HCT116 (cell line): Measurements from ENCODE around the gene NT5DC2. TPM values are rescaled to one million over a fixed set of nuclear protein-coding genes. Genes with fewer than 3 reads are reported as not detected.

Experiments
- ATAC-seq: fragments of 200-7000 bp; cut with Tn5 transposase; 2 replicates; pipeline ENCODE4 v1.9.1; 2020; ENCODE audit warnings: mild to moderate bottlenecking, moderate library complexity
- BruUV-seq: library from RNA; stranded (reverse); fragments of 400-500 nt; replicated peaks from 2 replicates; lab custom pipeline; 2021; lab: Mats Ljungman, UMichigan
- CTCF ChIA-PET: fragments of 300-600 bp; sonication (Branson Sonifier 250); formaldehyde crosslinking; loops from one replicate; lab custom pipeline; 2021; ENCODE audit warnings: antibody characterized with exemption; lab: Charles Lee
- POLR2A ChIA-PET: fragments of 300-600, 350-600 bp; sonication (Branson Sonifier 250); formaldehyde crosslinking; loops from one replicate; lab custom pipeline; 2021; ENCODE audit warnings: antibody characterized with exemption; lab: Charles Lee
- RAD21 ChIA-PET, 2 experiments: fragments of 300-600 bp; sonication (Branson Sonifier 250); formaldehyde crosslinking; loops; one replicate each; lab custom pipeline; 2023; ENCODE audit warnings: low total read pairs in 2 of 2; ENCODE audit not compliant: uncharacterized antibody in 2 of 2, unreplicated experiment in 2 of 2, low non-redundant PET in 1 of 2; lab: Charles Lee
- DNase-seq: peaks from one replicate; pipeline ENCODE4 v3.0.0-alpha.2; 2010; ENCODE audit warnings: low read depth, low spot score
- H2AFZ ChIP-seq: fragments of 200-600 bp; shearing (Covaris generic), sonication (generic); 2 replicates; pipeline ENCODE4 v1.6.1; 2017; ENCODE audit warnings: low read depth, mixed run types, mixed read lengths, antibody characterized with exemption, low read length; ENCODE audit not compliant: poor library complexity, severe bottlenecking
- H3K27ac ChIP-seq: 2 replicates; pipeline ENCODE4 v1.5.1; 2012; ENCODE audit warnings: low read depth, low read length
- H3K27me3 ChIP-seq: fragments of 200-600 bp; sonication (generic); 2 replicates; pipeline ENCODE4 v1.6.1; 2016; ENCODE audit warnings: mixed run types, low read length, mixed read lengths; ENCODE audit not compliant: insufficient read depth
- H3K36me3 ChIP-seq, 2 experiments: fragments of 200-500 bp in 1 of 2; fragments of 200-600 bp in 1 of 2; sonication (Bioruptor generic) in 1 of 2; sonication (generic) in 1 of 2; 2 replicates each; pipeline versions ENCODE4 v1.5.1 to v1.6.1; 2014 to 2016; ENCODE audit warnings: low read length in 2 of 2, inconsistent platforms in 1 of 2, mixed read lengths in 1 of 2, mixed run types in 1 of 2; ENCODE audit not compliant: insufficient read depth in 2 of 2, control insufficient read depth in 1 of 2
- H3K4me1 ChIP-seq, 2 experiments: fragments of 200-600 bp in 1 of 2; sonication (generic) in 1 of 2; 2 replicates each; pipeline versions ENCODE4 v1.5.1 to v1.6.1; 2012 to 2017; ENCODE audit warnings: low read length in 2 of 2, inconsistent platforms in 1 of 2, mild to moderate bottlenecking in 1 of 2, mixed read lengths in 1 of 2, mixed run types in 1 of 2, moderate library complexity in 1 of 2; ENCODE audit not compliant: insufficient read depth in 2 of 2, control insufficient read depth in 1 of 2
- H3K4me2 ChIP-seq: fragments of 200-600 bp; sonication (generic); 2 replicates; pipeline ENCODE4 v1.6.1; 2017; ENCODE audit warnings: mixed run types, low read length, mixed read lengths
- H3K4me3 ChIP-seq, 2 experiments: fragments of 200-600 bp in 1 of 2; sonication (generic) in 1 of 2; replicated peaks in 1 of 2; 2 replicates each; pipeline ENCODE4 v1.5.1; 2011 to 2016; ENCODE audit warnings: low read length in 2 of 2, control low read depth in 1 of 2, low read depth in 1 of 2, mild to moderate bottlenecking in 1 of 2, mixed read lengths in 1 of 2, mixed run types in 1 of 2
- H3K79me2 ChIP-seq: fragments of 200-600 bp; sonication (generic); 2 replicates; pipeline ENCODE4 v1.6.1; 2017; ENCODE audit warnings: mild to moderate bottlenecking, mixed run types, low read length, moderate library complexity, mixed read lengths; ENCODE audit not compliant: insufficient read depth
- H3K9ac ChIP-seq: fragments of 200-600 bp; sonication (generic); 2 replicates; pipeline ENCODE4 v1.6.1; 2016; ENCODE audit warnings: low read length, mixed read lengths
- H3K9me2 ChIP-seq: fragments of 200-600 bp; sonication (generic), shearing (Covaris generic); 2 replicates; pipeline ENCODE4 v1.6.1; 2017; ENCODE audit warnings: mixed run types, mild to moderate bottlenecking, moderate library complexity; ENCODE audit not compliant: insufficient read depth
- H3K9me3 ChIP-seq, 2 experiments: fragments of 200-500 bp in 1 of 2; fragments of 200-600 bp in 1 of 2; sonication (Bioruptor generic) in 1 of 2; sonication (generic) in 1 of 2; 2 replicates each; pipeline ENCODE4 v1.6.1; 2014 to 2017; ENCODE audit warnings: low read length in 2 of 2, mixed read lengths in 2 of 2, inconsistent platforms in 1 of 2, low read depth in 1 of 2, mild to moderate bottlenecking in 1 of 2, mixed run types in 1 of 2, moderate library complexity in 1 of 2; ENCODE audit not compliant: control insufficient read depth in 1 of 2, insufficient read depth in 1 of 2
- H4K20me1 ChIP-seq: fragments of 200-600 bp; sonication (generic), shearing (Covaris generic); 2 replicates; pipeline ENCODE4 v1.6.1; 2017; ENCODE audit warnings: mixed run types, mild to moderate bottlenecking, moderate library complexity; ENCODE audit not compliant: insufficient read depth
- CBX3 ChIP-seq: IDR thresholded peaks from 2 replicates; pipeline ENCODE4 v1.6.1; 2012; ENCODE audit warnings: low read depth
- CEBPB ChIP-seq: IDR thresholded peaks from 2 replicates; pipeline ENCODE4 v1.6.1; 2012; ENCODE audit warnings: low read depth
- CTCF ChIP-seq, 3 experiments: fragments of 200-600 bp in 1 of 3; sonication (generic) in 1 of 3; IDR thresholded peaks in 2 of 3; conservative IDR thresholded peaks in 1 of 3; 2 replicates each; pipeline ENCODE4 v1.5.1; 2012 to 2017; ENCODE audit warnings: low read depth in 2 of 3, low read length in 2 of 3, antibody characterized with exemption in 1 of 3, borderline replicate concordance in 1 of 3, control low read depth in 1 of 3, mild to moderate bottlenecking in 1 of 3, mixed read lengths in 1 of 3, mixed run types in 1 of 3, moderate library complexity in 1 of 3; ENCODE audit not compliant: insufficient read depth in 1 of 3
- JUND ChIP-seq: IDR thresholded peaks from 2 replicates; pipeline ENCODE4 v1.6.1; 2012
- POLR2AphosphoS5 ChIP-seq: IDR thresholded peaks from 2 replicates; pipeline ENCODE4 v1.6.1; 2011; ENCODE audit warnings: mild to moderate bottlenecking, low read depth, low read length, moderate library complexity
- RAD21 ChIP-seq: IDR thresholded peaks from 2 replicates; pipeline ENCODE4 v1.6.1; 2012; ENCODE audit warnings: low read depth, mild to moderate bottlenecking
- REST ChIP-seq: IDR thresholded peaks from 2 replicates; pipeline ENCODE4 v1.6.1; 2012; ENCODE audit warnings: low read depth
- SIN3A ChIP-seq: IDR thresholded peaks from 2 replicates; pipeline ENCODE4 v1.6.1; 2012; ENCODE audit warnings: low read depth
- SP1 ChIP-seq: IDR thresholded peaks from 2 replicates; pipeline ENCODE4 v1.6.1; 2012; ENCODE audit warnings: low read depth
- TCF7L2 ChIP-seq: IDR thresholded peaks from 2 replicates; pipeline ENCODE4 v1.7.0; 2011; ENCODE audit warnings: borderline replicate concordance, inconsistent platforms; ENCODE audit not compliant: insufficient read depth, insufficient read length; ENCODE audit errors: extremely low read depth
- YY1 ChIP-seq: IDR thresholded peaks from 2 replicates; pipeline ENCODE4 v1.6.1; 2011; ENCODE audit warnings: low read length, low read depth, moderate library complexity, mild to moderate bottlenecking; ENCODE audit not compliant: insufficient replicate concordance; ENCODE audit errors: extremely low read depth
- ZFX ChIP-seq: fragments of 450-650 bp; IDR thresholded peaks from 2 replicates; pipeline ENCODE4 v1.6.1; 2017
- ZNF274 ChIP-seq: fragments of 200-500 bp; sonication (Bioruptor generic); IDR thresholded peaks from 2 replicates; pipeline ENCODE4 v1.6.1; 2014; ENCODE audit warnings: mild to moderate bottlenecking, low read depth, low read length, inconsistent platforms
- intact Hi-C: fragments of 100-400 bp; cut with micrococcal nuclease; formaldehyde crosslinking; loops from 2 replicates; pipeline ENCODE4 v1.10.0; 2022
- total RNA-seq: library from RNA; stranded (reverse); gene quantifications from one replicate; pipeline ENCODE4 v1.2.1, GENCODE V29; 2021; ENCODE audit not compliant: unreplicated experiment
- TF ChIP-seq, protein P1 (sequence below): IDR thresholded peaks from 2 replicates; pipeline ENCODE4 v1.6.1; 2012
- TF ChIP-seq, protein P2 (sequence below): IDR thresholded peaks from 2 replicates; pipeline ENCODE4 v1.6.1; 2011; ENCODE audit warnings: mild to moderate bottlenecking, low read length, moderate library complexity; ENCODE audit not compliant: insufficient replicate concordance; ENCODE audit errors: extremely low read depth

NT5DC2 gene
- total RNA-seq, 1 experiment from 2014 or later, result 125 TPM

DNA sequence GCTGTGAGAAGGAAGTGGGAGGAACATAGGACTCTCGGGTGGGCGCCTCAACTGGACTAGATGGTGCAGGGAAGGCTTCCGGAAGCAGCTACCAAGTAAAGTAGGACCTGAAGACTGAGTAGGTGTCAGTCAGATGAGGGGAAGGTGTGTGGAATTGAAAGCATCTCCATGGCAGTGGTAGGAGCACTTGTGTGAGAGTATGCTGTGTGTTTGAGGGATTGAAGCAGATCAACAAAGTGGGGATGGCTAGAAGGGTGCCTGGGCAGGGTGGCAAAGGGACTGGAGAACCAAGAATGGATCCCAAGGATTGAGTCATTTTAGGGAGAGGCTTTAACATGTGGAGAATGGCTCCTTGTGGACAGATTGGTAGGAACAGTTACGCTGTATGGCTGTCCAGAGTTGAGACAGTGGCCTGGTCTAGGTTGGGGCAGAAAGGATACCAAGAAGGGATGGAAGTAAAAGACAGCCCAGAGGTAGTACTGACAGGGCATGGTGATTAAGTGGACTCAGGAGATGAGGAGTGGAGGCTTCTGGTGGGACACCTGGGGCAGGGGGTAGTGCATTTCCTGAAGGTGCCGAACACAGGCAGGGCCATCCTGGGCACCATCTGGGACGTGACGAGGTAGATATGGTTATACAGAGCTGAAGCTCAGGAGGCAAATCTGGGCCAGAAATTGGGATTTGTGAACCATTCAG is 4.2 kb upstream of the NT5DC2 start:
- no peak for DNase-seq
- Histone ChIP-seq H4K20me1 (no peaks in the 10 kb centered on the region), H3K9me3 (no peaks in the 10 kb centered on the region), H2AFZ (no peak overlapping the region), H3K4me2 (peak overlapping the region; percentile 84), H3K4me1 (peaks cover 7 to 24% of the 10 kb centered on the region in 2 experiments; a peak in 3 of 4 replicates), H3K4me3 (peak overlapping the region; percentile 86 to 93), H3K9ac (peak overlapping the region; percentile 98), H3K27ac (peak overlapping the region; percentile 79; the same call in 1 of the 2 replicates), H3K36me3 (peaks cover 0 to 7% of the 10 kb centered on the region in 2 experiments; a peak in 1 of 4 replicates), H3K79me2 (peaks cover 59% of the 10 kb centered on the region), H3K27me3 (no peaks in the 10 kb centered on the region), H3K9me2 (no peaks in the 10 kb centered on the region)
- TF ChIP-seq CEBPB, result no peak
- TF ChIP-seq TCF7L2, result no peak
- no peak for TF ChIP-seq SIN3A
- TF ChIP-seq ZFX, result no peak
- no peak for TF ChIP-seq JUND
- no peak for TF ChIP-seq POLR2AphosphoS5
- TF ChIP-seq CTCF (IDR thresholded peaks at IDR 0.05 in 2 of 3, conservative IDR thresholded peaks at IDR 0.05 in 1 of 3; ENCODE audit: borderline replicate concordance in 1 of 3, insufficient read depth in 1 of 3, low read depth in 2 of 3, low read length in 2 of 3), result no peak
- no peak for TF ChIP-seq REST
- TF ChIP-seq RAD21, result no peak
- no peak for TF ChIP-seq YY1
- no peak for TF ChIP-seq ZNF274
- TF ChIP-seq CBX3, result no peak
- no peak for TF ChIP-seq SP1
- TF ChIP-seq, protein P1, sequence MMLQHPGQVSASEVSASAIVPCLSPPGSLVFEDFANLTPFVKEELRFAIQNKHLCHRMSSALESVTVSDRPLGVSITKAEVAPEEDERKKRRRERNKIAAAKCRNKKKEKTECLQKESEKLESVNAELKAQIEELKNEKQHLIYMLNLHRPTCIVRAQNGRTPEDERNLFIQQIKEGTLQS, result no peak
- TF ChIP-seq, protein P2, sequence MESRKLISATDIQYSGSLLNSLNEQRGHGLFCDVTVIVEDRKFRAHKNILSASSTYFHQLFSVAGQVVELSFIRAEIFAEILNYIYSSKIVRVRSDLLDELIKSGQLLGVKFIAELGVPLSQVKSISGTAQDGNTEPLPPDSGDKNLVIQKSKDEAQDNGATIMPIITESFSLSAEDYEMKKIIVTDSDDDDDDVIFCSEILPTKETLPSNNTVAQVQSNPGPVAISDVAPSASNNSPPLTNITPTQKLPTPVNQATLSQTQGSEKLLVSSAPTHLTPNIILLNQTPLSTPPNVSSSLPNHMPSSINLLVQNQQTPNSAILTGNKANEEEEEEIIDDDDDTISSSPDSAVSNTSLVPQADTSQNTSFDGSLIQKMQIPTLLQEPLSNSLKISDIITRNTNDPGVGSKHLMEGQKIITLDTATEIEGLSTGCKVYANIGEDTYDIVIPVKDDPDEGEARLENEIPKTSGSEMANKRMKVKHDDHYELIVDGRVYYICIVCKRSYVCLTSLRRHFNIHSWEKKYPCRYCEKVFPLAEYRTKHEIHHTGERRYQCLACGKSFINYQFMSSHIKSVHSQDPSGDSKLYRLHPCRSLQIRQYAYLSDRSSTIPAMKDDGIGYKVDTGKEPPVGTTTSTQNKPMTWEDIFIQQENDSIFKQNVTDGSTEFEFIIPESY, result no peak
- intact Hi-C loops, result loop anchor here (2.0 kb wide), 1 partner anchor 145 kb away; no protein-coding TSS in a partner anchor
- no peak for ATAC-seq
- POLR2A ChIA-PET, result interaction anchor here (1.2 kb wide), 1 partner anchor 99 kb away, joined by 3 read pairs; no protein-coding TSS in a partner anchor
- RAD21 ChIA-PET, result no interaction called here
- BruUV-seq, result no TSS peak
- CTCF ChIA-PET, result no interaction called here
